Measurements from ENCODE around the gene ARL13B.
"Not testable (repeated sequence)": the region's sequence is repeated elsewhere in the genome, so short reads cannot be mapped to it uniquely, and the experiment has no call there.

Gene ARL13B

GRCh38 chr3:94001191-94001590 is 21.2 kb downstream of the ARL13B start:
- no peak for DNase-seq

GRCh38 chr3:94001827-94002495 is 22.0 kb downstream of the ARL13B start:
- no peak for DNase-seq

- DNase-seq: peak; percentile 51
Observed at GRCh38 chr3:94004301-94004910, 24.5 kb downstream of the ARL13B start.

GRCh38 chr3:94008253-94008652 is 28.3 kb downstream of the ARL13B start:
- no peak for DNase-seq

- no peak for DNase-seq
Observed at GRCh38 chr3:94009608-94010007, 29.7 kb downstream of the ARL13B start.

- DNase-seq: no peak
Observed at GRCh38 chr3:94011233-94011711, 31.3 kb downstream of the ARL13B start.

- DNase-seq: no peak
Observed at GRCh38 chr3:94012185-94012584, 32.2 kb downstream of the ARL13B start.

- DNase-seq: no peak
Observed at GRCh38 chr3:94015025-94015424, 35.1 kb downstream of the ARL13B start.

GRCh38 chr3:94019659-94020058 is 39.7 kb downstream of the ARL13B start:
- DNase-seq: no peak

GRCh38 chr3:94020293-94020692 is 40.3 kb downstream of the ARL13B start:
- DNase-seq: no peak

- no peak for DNase-seq
Observed at GRCh38 chr3:94024385-94024784, 44.4 kb downstream of the ARL13B start.

GRCh38 chr3:94026623-94027022 is 46.7 kb downstream of the ARL13B start:
- no peak for DNase-seq

- no peak for DNase-seq
Observed at GRCh38 chr3:94028093-94028837, 48.3 kb downstream of the ARL13B start, which contains the start of gene STX19. STX19 (minus strand) TSS chr3:94028597; CDS start chr3:94015269, 13,328 bp downstream.

- peak; percentile 24 for DNase-seq
Observed at GRCh38 chr3:94036909-94037507, 57.1 kb downstream of the ARL13B start.

GRCh38 chr3:94043285-94043684 is 63.3 kb downstream of the ARL13B start:
- no peak for DNase-seq

GRCh38 chr3:94044100-94044936 is 64.4 kb downstream of the ARL13B start:
- DNase-seq: not testable (repeated sequence)

- DNase-seq: no peak
Observed at GRCh38 chr3:94046533-94046932, 66.6 kb downstream of the ARL13B start.

GRCh38 chr3:94049267-94049666 is 69.3 kb downstream of the ARL13B start:
- DNase-seq: no peak

- no peak for DNase-seq
Observed at GRCh38 chr3:94050546-94050945, 70.6 kb downstream of the ARL13B start.

- DNase-seq: no peak
Observed at GRCh38 chr3:94061297-94061696, 81.3 kb downstream of the ARL13B start.

GRCh38 chr3:94062513-94063404 is 82.8 kb downstream of the ARL13B start, which contains the start of the genes DHFR2 and NSUN3:
DHFR2 (minus strand) TSS chr3:94062916; CDS start chr3:94061511, 1,405 bp downstream.
NSUN3 (plus strand) TSS chr3:94063061; CDS start chr3:94063127, 66 bp downstream.
- DNase-seq: peak; percentile 98

Data from DMS 273 treated with DMSO at 0.1 percent for 48 hours (cell line).